Endothelial cell of umbilical vein (primary cell): Measurements from ENCODE around the gene MSL3B.

Source experiments
- BruUV-seq: library from RNA; stranded (reverse); fragments of 400-500 nt; replicated peaks from 2 replicates; lab custom pipeline; 2021; lab: Mats Ljungman, UMichigan
- CTCF ChIA-PET: fragments of 300-600, 350-600 bp; sonication (Branson Sonifier 250); formaldehyde crosslinking; loops from one replicate; lab custom pipeline; 2021; ENCODE audit warnings: antibody characterized with exemption, inconsistent platforms; lab: Charles Lee
- POLR2A ChIA-PET: fragments of 300-600, 350-600 bp; sonication (Branson Sonifier 250); formaldehyde crosslinking; loops from one replicate; lab custom pipeline; 2021; ENCODE audit warnings: antibody characterized with exemption, inconsistent platforms; lab: Charles Lee
- DNase-seq: peaks from one replicate; pipeline ENCODE4 v3.0.0-alpha.2; 2011; ENCODE audit warnings: low read depth, low spot score
- FAIRE-seq: peaks from 2 replicates; lab custom pipeline; 2011; peaks lifted over from hg19 to GRCh38; lab: Jason Lieb, UNC
- H2AFZ ChIP-seq: 2 replicates; pipeline ENCODE4 v1.6.0; 2012; ENCODE audit warnings: low read depth, low read length, control low read depth, inconsistent platforms
- H3K27ac ChIP-seq: 2 replicates; pipeline ENCODE4 v1.5.1; 2011; ENCODE audit warnings: low read depth, mild to moderate bottlenecking, control low read depth, low read length, moderate library complexity; ENCODE audit not compliant: insufficient read depth
- H3K27me3 ChIP-seq, 2 experiments: 2 replicates each; pipeline versions ENCODE4 v1.6.0 to v1.6.1; 2011; ENCODE audit warnings: low read length in 2 of 2, mixed read lengths in 1 of 2; ENCODE audit not compliant: control insufficient read depth in 2 of 2, insufficient read depth in 2 of 2
- H3K36me3 ChIP-seq, 2 experiments: 2 replicates in 1 of 2; 3 replicates in 1 of 2; pipeline ENCODE4 v1.5.1; 2011; ENCODE audit warnings: low read length in 2 of 2, mild to moderate bottlenecking in 1 of 2, moderate library complexity in 1 of 2; ENCODE audit not compliant: control insufficient read depth in 2 of 2, insufficient read depth in 2 of 2; ENCODE audit errors: extremely low read depth in 1 of 2
- H3K4me1 ChIP-seq: 3 replicates; pipeline ENCODE4 v1.5.1; 2011; ENCODE audit warnings: mild to moderate bottlenecking, low read length; ENCODE audit not compliant: control insufficient read depth, insufficient read depth; ENCODE audit errors: extremely low read depth
- H3K4me2 ChIP-seq: 2 replicates; pipeline ENCODE4 v1.6.1; 2011; ENCODE audit warnings: low read length, control low read depth, mixed read lengths; ENCODE audit not compliant: insufficient read depth
- H3K4me3 ChIP-seq, 3 experiments: fragments of 200-600 bp in 1 of 3; sonication (generic), shearing (Covaris generic) in 1 of 3; replicated peaks in 1 of 3; 2 replicates each; pipeline ENCODE4 v1.5.1; 2011 to 2016; ENCODE audit warnings: control low read depth in 3 of 3, low read length in 3 of 3, mild to moderate bottlenecking in 2 of 3, inconsistent platforms in 1 of 3, low read depth in 1 of 3, moderate library complexity in 1 of 3; ENCODE audit not compliant: insufficient read depth in 1 of 3
- H3K79me2 ChIP-seq: 2 replicates; pipeline ENCODE4 v1.6.0; 2012; ENCODE audit warnings: low read length, inconsistent platforms; ENCODE audit not compliant: control insufficient read depth, insufficient read depth
- H3K9ac ChIP-seq: replicated peaks from 2 replicates; pipeline ENCODE3; 2011; ENCODE audit warnings: low read length, control low read depth; ENCODE audit not compliant: insufficient read depth; ENCODE audit errors: extremely low read depth
- H3K9me1 ChIP-seq: replicated peaks from 3 replicates; pipeline ENCODE4 v1.6.0; 2011; ENCODE audit warnings: mild to moderate bottlenecking, low read length; ENCODE audit not compliant: control insufficient read depth, insufficient read depth; ENCODE audit errors: extremely low read depth
- H3K9me3 ChIP-seq: replicated peaks from 2 replicates; pipeline ENCODE4 v1.5.1; 2012; ENCODE audit warnings: low read length, inconsistent platforms; ENCODE audit not compliant: control insufficient read depth, insufficient read depth
- H4K20me1 ChIP-seq: replicated peaks from 2 replicates; pipeline ENCODE3; 2011; ENCODE audit warnings: mild to moderate bottlenecking, low read length; ENCODE audit not compliant: control insufficient read depth, insufficient read depth; ENCODE audit errors: extremely low read depth
- CTCF ChIP-seq, 2 donors: IDR thresholded peaks; 1 replicate in 1 of 2; 2 replicates in 1 of 2; pipeline ENCODE4 v1.5.1; 2011; ENCODE audit warnings: low read length in 2 of 2, mild to moderate bottlenecking in 2 of 2, moderate library complexity in 2 of 2, control low read depth in 1 of 2, inconsistent platforms in 1 of 2, low read depth in 1 of 2; ENCODE audit not compliant: insufficient read depth in 1 of 2; ENCODE audit errors: extremely low read depth in 1 of 2
- EZH2 ChIP-seq: IDR thresholded peaks from 2 replicates; pipeline ENCODE4 v1.6.1; 2012; ENCODE audit warnings: borderline replicate concordance, low read depth, mild to moderate bottlenecking, moderate library complexity, low read length, inconsistent platforms; ENCODE audit not compliant: severe bottlenecking
- FOS ChIP-seq: IDR thresholded peaks from 2 replicates; pipeline ENCODE4 v1.6.1; 2011; ENCODE audit warnings: mild to moderate bottlenecking, low read length, moderate library complexity, borderline replicate concordance; ENCODE audit not compliant: insufficient read depth
- GATA2 ChIP-seq: IDR thresholded peaks from 2 replicates; pipeline ENCODE4 v1.7.0; 2011; ENCODE audit warnings: low read depth, mild to moderate bottlenecking, moderate library complexity, mixed read lengths, low read length; ENCODE audit not compliant: insufficient read length, insufficient read depth
- JUN ChIP-seq: IDR thresholded peaks from 2 replicates; pipeline ENCODE4 v1.6.1; 2011; ENCODE audit warnings: borderline replicate concordance, low read depth; ENCODE audit not compliant: insufficient read length, insufficient read depth
- MAX ChIP-seq: IDR thresholded peaks from 2 replicates; pipeline ENCODE4 v1.6.1; 2011; ENCODE audit not compliant: insufficient read depth, insufficient read length
- MYC ChIP-seq: IDR thresholded peaks from one replicate; pipeline ENCODE4 v1.6.1; 2011; ENCODE audit warnings: mild to moderate bottlenecking, low read depth, low read length
- POLR2A ChIP-seq: IDR thresholded peaks from 2 replicates; pipeline ENCODE4 v1.6.1; 2012; ENCODE audit warnings: low read depth, mild to moderate bottlenecking, control low read depth, low read length
- POLR2AphosphoS5 ChIP-seq: IDR thresholded peaks from 2 replicates; pipeline ENCODE4 v1.6.1; 2012; ENCODE audit warnings: low read depth, mild to moderate bottlenecking, control low read depth, low read length, moderate library complexity; ENCODE audit not compliant: insufficient read depth
- dilution Hi-C: fragments of 300-500 bp; cut with MboI; formaldehyde crosslinking; loops from one replicate; pipeline ENCODE4 v1.15.0; 2019; ENCODE audit warnings: low sequenced_read_pairs; ENCODE audit not compliant: extremely low pct_ligation_motif_present
- intact Hi-C: fragments of 100-400 bp; cut with micrococcal nuclease; formaldehyde crosslinking; loops from one replicate; pipeline ENCODE4 v1.10.0; 2022

The MSL3B gene

GRCh38 chr2:233831861-233832260, 36.3 kb downstream of the MSL3B start:
- Histone ChIP-seq H3K36me3 (peaks cover 0 to 11% of the 10 kb centered on the region in 2 experiments), H3K79me2 (peaks cover 15% of the 10 kb centered on the region), H4K20me1 (no peaks in the 10 kb centered on the region), H3K4me2 (no peak overlapping the region), H3K4me3 (no peak overlapping the region), H3K27ac (no peak overlapping the region), H3K4me1 (no peaks in the 10 kb centered on the region), H2AFZ (no peak overlapping the region), H3K27me3 (no peaks in the 10 kb centered on the region), H3K9me3 (no peaks in the 10 kb centered on the region), H3K9ac (no peak overlapping the region), H3K9me1 (no peaks in the 10 kb centered on the region)
- dilution Hi-C loops = no loop called here
- FAIRE-seq = no peak
- DNase-seq = no peak
- ChIA-PET CTCF (interaction anchor here (0.9 to 4.0 kb wide), 5 partner anchors 26 to 428 kb away, joined by 3 to 54 read pairs (median 6); no protein-coding TSS in a partner anchor), POLR2A (no interaction called here)
- TF ChIP-seq EZH2 (no peak), CTCF (IDR thresholded peaks at IDR 0.05; ENCODE audit: extremely low read depth in 1 of 2, insufficient read depth in 1 of 2, low read depth in 1 of 2, low read length in 2 of 2) (no peak), FOS (no peak), POLR2A (no peak), JUN (no peak), GATA2 (no peak), MAX (no peak), POLR2AphosphoS5 (no peak), MYC (no peak)
- BruUV-seq = no TSS peak
- intact Hi-C loops = loop anchor here (1.0 to 10.0 kb wide), 2 partner anchors 383 to 547 kb away; no protein-coding TSS in a partner anchor
